Loucy (cell line): ENCODE results near the gene LENG9.

Experiments
- EZH2phosphoT487 ChIP-seq: fragments of 200-600 bp; IDR thresholded peaks from 2 replicates; pipeline ENCODE4 v1.6.1; 2018; ENCODE audit warnings: antibody characterized with exemption, mild to moderate bottlenecking, moderate library complexity, borderline replicate concordance
- TF ChIP-seq, protein P1 (sequence below): fragments of 200-600 bp; sonication (generic); conservative IDR thresholded peaks from 2 replicates; pipeline ENCODE4 v1.5.1; 2014; ENCODE audit warnings: mild to moderate bottlenecking, antibody characterized with exemption, low read length

DNA sequence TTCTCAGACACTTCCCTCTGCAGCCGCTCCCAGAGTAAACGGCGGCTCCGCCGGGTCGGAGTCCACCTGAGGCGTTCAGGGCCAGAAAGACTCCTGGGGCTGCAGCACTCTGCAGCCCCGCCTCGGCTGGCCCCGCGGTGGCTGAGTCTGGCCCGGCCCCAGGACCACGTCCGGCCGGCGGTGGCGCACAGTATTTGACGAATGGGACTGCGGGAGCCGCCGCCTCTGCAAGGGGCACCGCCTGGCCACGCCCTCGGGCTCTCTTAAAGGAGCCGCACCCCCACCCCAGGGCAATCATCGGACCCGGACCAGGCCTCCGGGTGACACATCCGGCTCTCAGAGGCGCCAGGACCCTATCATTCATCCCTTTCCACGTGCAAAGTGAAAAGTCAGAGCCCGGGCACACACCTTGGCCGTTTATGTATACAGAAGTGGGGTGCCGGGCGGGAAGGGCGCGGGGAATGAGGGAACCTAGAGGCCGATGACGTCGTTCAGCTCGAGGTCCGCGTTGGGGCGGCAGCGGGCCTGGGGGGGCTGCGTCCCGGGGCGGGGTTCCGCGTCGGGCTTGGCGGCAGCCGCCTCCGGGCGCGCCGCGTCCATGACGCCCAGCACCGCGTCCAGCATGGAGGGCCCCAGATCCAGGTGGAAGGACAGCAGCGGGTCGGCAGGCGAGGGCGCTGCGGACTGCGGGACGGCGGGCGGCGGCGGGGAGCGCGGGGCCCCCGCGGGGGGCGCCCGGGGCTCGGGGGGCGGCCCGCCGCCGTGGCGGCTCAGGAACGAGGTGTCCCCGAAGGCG, 1.2 kb upstream of the LENG9 start:
- TF ChIP-seq, protein P1, sequence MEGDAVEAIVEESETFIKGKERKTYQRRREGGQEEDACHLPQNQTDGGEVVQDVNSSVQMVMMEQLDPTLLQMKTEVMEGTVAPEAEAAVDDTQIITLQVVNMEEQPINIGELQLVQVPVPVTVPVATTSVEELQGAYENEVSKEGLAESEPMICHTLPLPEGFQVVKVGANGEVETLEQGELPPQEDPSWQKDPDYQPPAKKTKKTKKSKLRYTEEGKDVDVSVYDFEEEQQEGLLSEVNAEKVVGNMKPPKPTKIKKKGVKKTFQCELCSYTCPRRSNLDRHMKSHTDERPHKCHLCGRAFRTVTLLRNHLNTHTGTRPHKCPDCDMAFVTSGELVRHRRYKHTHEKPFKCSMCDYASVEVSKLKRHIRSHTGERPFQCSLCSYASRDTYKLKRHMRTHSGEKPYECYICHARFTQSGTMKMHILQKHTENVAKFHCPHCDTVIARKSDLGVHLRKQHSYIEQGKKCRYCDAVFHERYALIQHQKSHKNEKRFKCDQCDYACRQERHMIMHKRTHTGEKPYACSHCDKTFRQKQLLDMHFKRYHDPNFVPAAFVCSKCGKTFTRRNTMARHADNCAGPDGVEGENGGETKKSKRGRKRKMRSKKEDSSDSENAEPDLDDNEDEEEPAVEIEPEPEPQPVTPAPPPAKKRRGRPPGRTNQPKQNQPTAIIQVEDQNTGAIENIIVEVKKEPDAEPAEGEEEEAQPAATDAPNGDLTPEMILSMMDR: no peak
- no peak for TF ChIP-seq EZH2phosphoT487
